Immature natural killer cell (primary cell): ENCODE data around the gene HAPLN3. TPM values are rescaled to one million over a fixed set of nuclear protein-coding genes. Genes with fewer than 3 reads are reported as not detected.

Experiments
- DNase-seq, 3 donors: peaks; one replicate each; pipeline ENCODE4 v3.0.0; 2022; ENCODE audit warnings: mixed read lengths in 1 of 3
- H3K27ac Mint-ChIP-seq, 6 donors: one replicate each; pipeline ENCODE4 v1.8.0; 2020; ENCODE audit warnings: mixed read lengths in 6 of 6, mild to moderate bottlenecking in 5 of 6, inconsistent platforms in 4 of 6, moderate library complexity in 3 of 6
- H3K27me3 Mint-ChIP-seq, 3 donors: one replicate each; pipeline ENCODE4 v1.8.0; 2020 to 2021; ENCODE audit warnings: low read depth in 3 of 3, mild to moderate bottlenecking in 3 of 3, mixed read lengths in 3 of 3, moderate library complexity in 3 of 3, inconsistent platforms in 1 of 3
- H3K36me3 Mint-ChIP-seq, 3 donors: one replicate each; pipeline ENCODE4 v1.8.0; 2020; ENCODE audit warnings: mixed read lengths in 3 of 3, inconsistent platforms in 2 of 3, mild to moderate bottlenecking in 2 of 3
- H3K4me1 Mint-ChIP-seq, 2 donors: one replicate each; pipeline ENCODE4 v1.8.0; 2020; ENCODE audit warnings: inconsistent platforms in 2 of 2, mild to moderate bottlenecking in 2 of 2, mixed read lengths in 2 of 2, moderate library complexity in 1 of 2
- H3K4me3 Mint-ChIP-seq, 5 donors: one replicate each; pipeline ENCODE4 v1.8.0; 2020; ENCODE audit warnings: mild to moderate bottlenecking in 5 of 5, mixed read lengths in 5 of 5, inconsistent platforms in 3 of 5, moderate library complexity in 3 of 5
- H3K9me3 Mint-ChIP-seq, 6 donors: one replicate each; pipeline ENCODE4 v1.8.0; 2020; ENCODE audit warnings: mild to moderate bottlenecking in 6 of 6, mixed read lengths in 6 of 6, inconsistent platforms in 4 of 6, moderate library complexity in 3 of 6
- polyA plus RNA-seq, 3 donors: library from polyadenylated mRNA; unstranded; fragments of 300-500 nt; fragmentation: Illumina TruSeq; gene quantifications; one replicate each; pipeline ENCODE4 v1.2.3, GENCODE V29; 2021

HAPLN3 gene
- polyA plus RNA-seq, 3 donors from 2014 or later = 3.4 to 7.8 (median 5.3) TPM

DNA sequence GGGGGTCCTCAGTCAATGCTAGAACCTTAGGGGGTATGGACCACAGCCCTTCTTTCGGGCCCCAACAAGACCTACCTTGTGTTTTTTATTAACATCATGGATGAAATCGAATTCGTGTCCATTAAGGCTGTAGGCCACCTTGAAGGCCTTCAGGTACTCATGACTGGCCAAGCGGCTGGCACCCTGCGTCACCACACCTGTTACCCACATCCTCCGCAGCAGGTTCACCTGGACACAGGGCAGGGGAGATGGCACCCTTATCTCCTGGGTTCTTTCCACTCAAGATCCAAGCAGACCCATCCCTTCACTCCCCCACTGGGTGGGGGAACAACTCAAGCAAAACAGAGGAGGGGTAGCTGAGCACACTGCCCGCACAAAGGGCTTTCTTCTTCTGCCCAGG lies 11.2 kb upstream of the HAPLN3 start:
- peaks cover 0 to 5% (median 1%) of the 10 kb centered on the region in 3 donors for H3K27me3 Mint-ChIP-seq
- no peak overlapping the region for H3K4me3 Mint-ChIP-seq
- no peak overlapping the region for H3K27ac Mint-ChIP-seq
- no peaks in the 10 kb centered on the region for H3K9me3 Mint-ChIP-seq
- no peak for DNase-seq
- peaks cover 11 to 22% of the 10 kb centered on the region in 2 donors for H3K4me1 Mint-ChIP-seq
- H3K36me3 Mint-ChIP-seq = peaks cover 0 to 4% (median 4%) of the 10 kb centered on the region in 3 donors

- H3K36me3 Mint-ChIP-seq = peaks cover 0 to 6% (median 5%) of the 10 kb centered on the region in 3 donors
- peaks cover 0 to 5% (median 1%) of the 10 kb centered on the region in 3 donors for H3K27me3 Mint-ChIP-seq
- peaks cover 10 to 21% of the 10 kb centered on the region in 2 donors for H3K4me1 Mint-ChIP-seq
- DNase-seq = no peak
- no peaks in the 10 kb centered on the region for H3K9me3 Mint-ChIP-seq
- H3K4me3 Mint-ChIP-seq = no peak overlapping the region
- H3K27ac Mint-ChIP-seq = no peak overlapping the region
Observed at GRCh38 chr15:88906130-88906529, 10.8 kb upstream of the HAPLN3 start.

- H3K36me3 Mint-ChIP-seq = peaks cover 0 to 11% (median 8%) of the 10 kb centered on the region in 3 donors
- peaks cover 6 to 15% of the 10 kb centered on the region in 2 donors for H3K4me1 Mint-ChIP-seq
- DNase-seq = no peak
- H3K4me3 Mint-ChIP-seq = no peak overlapping the region
- peaks cover 0 to 3% (median 1%) of the 10 kb centered on the region in 3 donors for H3K27me3 Mint-ChIP-seq
- no peak overlapping the region for H3K27ac Mint-ChIP-seq
- H3K9me3 Mint-ChIP-seq = no peaks in the 10 kb centered on the region
Observed at GRCh38 chr15:88905576-88905975, 10.2 kb upstream of the HAPLN3 start.

DNA sequence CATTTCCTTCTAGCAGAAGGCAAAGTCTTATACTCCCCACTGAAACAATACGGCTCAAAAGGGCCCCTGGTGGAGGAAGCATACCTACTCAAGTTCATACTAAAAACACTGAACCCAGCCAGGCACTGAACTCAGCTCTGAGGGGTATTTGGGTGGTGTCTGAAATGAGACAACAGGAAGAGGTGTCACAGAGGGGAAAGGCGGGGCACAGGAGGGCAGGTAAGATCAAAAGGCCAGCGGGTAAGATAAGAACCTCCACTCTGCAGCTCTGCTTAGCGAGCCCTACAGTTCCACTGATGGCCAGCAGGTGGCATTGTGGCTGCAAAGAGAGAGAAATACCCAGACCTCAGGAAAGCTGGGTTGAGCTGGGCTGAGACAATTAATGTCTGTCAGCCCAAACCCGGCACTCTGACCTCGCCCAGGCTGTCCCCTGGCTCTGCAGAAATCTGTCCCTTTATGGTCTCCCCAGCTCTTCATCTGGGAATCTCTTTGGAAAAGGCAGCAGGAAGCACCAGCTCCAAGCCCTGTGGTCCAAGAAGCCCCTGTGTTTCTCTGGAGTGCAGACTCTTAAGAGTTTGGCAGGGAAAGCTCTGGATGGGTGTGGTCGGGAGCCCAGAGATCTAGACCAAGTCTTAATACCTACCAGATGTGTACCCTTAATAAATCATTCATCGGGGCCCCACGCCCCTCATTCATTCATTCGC lies 9.4 kb upstream of the HAPLN3 start:
- peaks cover 0 to 3% (median 0%) of the 10 kb centered on the region in 3 donors for H3K27me3 Mint-ChIP-seq
- peak; percentile 67 to 74 (median 67) for DNase-seq
- peak overlapping the region in 3 of 6 donors; percentile 0 to 57 (median 9) for H3K27ac Mint-ChIP-seq
- no peak overlapping the region for H3K4me3 Mint-ChIP-seq
- H3K4me1 Mint-ChIP-seq = peaks cover 6 to 11% of the 10 kb centered on the region in 2 donors
- H3K36me3 Mint-ChIP-seq = peaks cover 0 to 12% (median 8%) of the 10 kb centered on the region in 3 donors
- H3K9me3 Mint-ChIP-seq = no peaks in the 10 kb centered on the region

GRCh38 chr15:88904257-88904623 lies 8.9 kb upstream of the HAPLN3 start:
- peaks cover 0 to 12% (median 8%) of the 10 kb centered on the region in 3 donors for H3K36me3 Mint-ChIP-seq

DNA sequence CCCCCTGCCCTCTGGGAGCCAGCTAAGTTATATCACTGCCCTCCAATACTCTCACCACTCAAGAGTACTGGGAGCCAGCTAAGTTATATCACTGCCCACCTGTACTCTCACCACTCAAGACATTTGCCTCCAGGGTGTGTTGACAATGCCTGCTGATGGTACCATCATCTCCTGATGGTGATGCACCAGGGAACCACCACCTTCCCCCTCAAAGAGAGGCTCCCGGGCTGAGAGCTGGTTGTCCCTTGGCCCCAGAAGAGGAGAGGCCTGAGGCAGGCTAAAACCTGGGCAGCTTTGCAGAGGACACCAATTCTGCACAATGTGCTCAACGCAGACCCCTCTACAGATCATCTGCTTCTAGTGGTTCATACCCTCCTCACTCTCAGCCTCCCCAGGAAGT lies 7.5 kb upstream of the HAPLN3 start:
- peaks cover 6 to 11% of the 10 kb centered on the region in 2 donors for H3K4me1 Mint-ChIP-seq
- H3K36me3 Mint-ChIP-seq = peaks cover 0 to 12% (median 8%) of the 10 kb centered on the region in 3 donors
- no peak for DNase-seq
- H3K4me3 Mint-ChIP-seq = no peak overlapping the region
- no peak overlapping the region for H3K27ac Mint-ChIP-seq
- H3K9me3 Mint-ChIP-seq = no peaks in the 10 kb centered on the region
- peaks cover 0 to 3% (median under 1%) of the 10 kb centered on the region in 3 donors for H3K27me3 Mint-ChIP-seq

More at GRCh38 chr15:88904257-88904623, 8.9 kb upstream of the HAPLN3 start:
- Mint-ChIP-seq H3K9me3 (no peaks in the 10 kb centered on the region), H3K4me1 (peaks cover 6 to 11% of the 10 kb centered on the region in 2 donors), H3K4me3 (no peak overlapping the region), H3K27ac (peak overlapping the region in 1 of 6 donors; percentile 9), H3K27me3 (peaks cover 0 to 3% (median 0%) of the 10 kb centered on the region in 3 donors)
- no peak for DNase-seq

- Mint-ChIP-seq H3K9me3 (no peaks in the 10 kb centered on the region), H3K4me3 (no peak overlapping the region), H3K4me1 (peaks cover 6 to 11% of the 10 kb centered on the region in 2 donors), H3K27me3 (peaks cover 0 to 4% (median 3%) of the 10 kb centered on the region in 3 donors), H3K27ac (peak overlapping the region in 1 of 6 donors; percentile 13), H3K36me3 (peaks cover 0 to 12% (median 8%) of the 10 kb centered on the region in 3 donors)
- DNase-seq = no peak
Observed at GRCh38 chr15:88902221-88902835, 7.0 kb upstream of the HAPLN3 start.

GRCh38 chr15:88901508-88902220 lies 6.3 kb upstream of the HAPLN3 start:
- H3K36me3 Mint-ChIP-seq = peaks cover 0 to 12% (median 8%) of the 10 kb centered on the region in 3 donors
- no peak for DNase-seq
- H3K27ac Mint-ChIP-seq = peak overlapping the region in 2 of 6 donors; percentile 13 to 29
- no peaks in the 10 kb centered on the region for H3K9me3 Mint-ChIP-seq
- H3K4me3 Mint-ChIP-seq = no peak overlapping the region
- H3K27me3 Mint-ChIP-seq = peaks cover 0 to 4% (median 3%) of the 10 kb centered on the region in 3 donors
- peaks cover 6 to 11% of the 10 kb centered on the region in 2 donors for H3K4me1 Mint-ChIP-seq

DNA sequence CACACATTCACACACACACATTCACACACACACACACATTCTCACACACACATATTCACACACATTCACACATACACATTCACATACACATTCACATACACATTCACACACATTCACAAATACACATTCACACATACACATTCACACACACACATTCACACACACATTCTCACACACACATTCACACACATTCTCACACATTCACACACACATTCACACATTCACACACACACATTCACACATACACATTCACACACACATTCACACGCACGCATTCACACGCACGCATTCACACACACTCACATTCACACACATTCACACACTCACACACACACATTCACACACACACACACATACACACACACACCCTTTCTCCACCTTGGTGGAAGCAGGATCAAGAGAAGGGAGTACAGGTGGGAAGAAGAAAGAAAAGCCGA lies 5.7 kb upstream of the HAPLN3 start:
- Mint-ChIP-seq H3K27me3 (peaks cover 0 to 4% (median 3%) of the 10 kb centered on the region in 3 donors), H3K4me3 (no peak overlapping the region), H3K4me1 (peaks cover 6 to 11% of the 10 kb centered on the region in 2 donors), H3K9me3 (no peaks in the 10 kb centered on the region), H3K36me3 (peaks cover 0 to 12% (median 8%) of the 10 kb centered on the region in 3 donors), H3K27ac (peak overlapping the region in 3 of 6 donors; percentile 28 to 47 (median 29))
- no peak for DNase-seq

- no peak overlapping the region for H3K4me3 Mint-ChIP-seq
- no peaks in the 10 kb centered on the region for H3K9me3 Mint-ChIP-seq
- H3K27ac Mint-ChIP-seq = peak overlapping the region in 2 of 6 donors; percentile 28 to 47
- peaks cover 0 to 4% (median 4%) of the 10 kb centered on the region in 3 donors for H3K27me3 Mint-ChIP-seq
- peaks cover 0 to 12% (median 8%) of the 10 kb centered on the region in 3 donors for H3K36me3 Mint-ChIP-seq
- DNase-seq = no peak
- H3K4me1 Mint-ChIP-seq = peaks cover 9 to 14% of the 10 kb centered on the region in 2 donors
Observed at GRCh38 chr15:88900309-88900981, 5.1 kb upstream of the HAPLN3 start.

GRCh38 chr15:88899251-88899650 lies 3.9 kb upstream of the HAPLN3 start:
- peaks cover 2 to 4% (median 4%) of the 10 kb centered on the region in 3 donors for H3K27me3 Mint-ChIP-seq
- peaks cover 0 to 12% (median 8%) of the 10 kb centered on the region in 3 donors for H3K36me3 Mint-ChIP-seq
- no peak for DNase-seq
- no peak overlapping the region for H3K4me3 Mint-ChIP-seq
- H3K27ac Mint-ChIP-seq = no peak overlapping the region
- H3K4me1 Mint-ChIP-seq = peaks cover 8 to 9% of the 10 kb centered on the region in 2 donors
- no peaks in the 10 kb centered on the region for H3K9me3 Mint-ChIP-seq

DNA sequence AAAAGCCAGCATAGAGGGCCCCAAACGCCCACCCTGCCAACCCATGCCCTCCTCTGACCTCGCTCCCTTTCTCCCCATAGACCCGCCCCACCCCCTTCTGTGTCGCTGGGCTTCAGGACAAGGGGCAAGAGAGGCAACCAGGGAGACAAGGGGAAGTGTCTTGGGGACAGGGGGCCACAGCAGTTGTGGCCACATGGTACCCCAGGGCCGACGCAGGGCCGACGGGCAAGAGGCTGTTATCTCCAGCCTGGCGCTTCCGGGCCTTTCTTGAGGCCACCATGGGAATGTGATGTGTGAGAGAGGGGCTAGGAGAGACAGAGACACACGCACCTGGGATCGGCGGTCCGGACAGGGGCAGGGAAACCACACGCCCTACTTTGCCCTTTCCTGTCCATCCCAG lies 3.4 kb upstream of the HAPLN3 start:
- Mint-ChIP-seq H3K36me3 (peaks cover 0 to 12% (median 8%) of the 10 kb centered on the region in 3 donors), H3K27ac (no peak overlapping the region), H3K4me3 (no peak overlapping the region), H3K9me3 (no peaks in the 10 kb centered on the region), H3K4me1 (peaks cover 12 to 13% of the 10 kb centered on the region in 2 donors), H3K27me3 (peaks cover 4 to 6% (median 4%) of the 10 kb centered on the region in 3 donors)
- no peak for DNase-seq
